ENCODE data around the gene CHD3.

DNA sequence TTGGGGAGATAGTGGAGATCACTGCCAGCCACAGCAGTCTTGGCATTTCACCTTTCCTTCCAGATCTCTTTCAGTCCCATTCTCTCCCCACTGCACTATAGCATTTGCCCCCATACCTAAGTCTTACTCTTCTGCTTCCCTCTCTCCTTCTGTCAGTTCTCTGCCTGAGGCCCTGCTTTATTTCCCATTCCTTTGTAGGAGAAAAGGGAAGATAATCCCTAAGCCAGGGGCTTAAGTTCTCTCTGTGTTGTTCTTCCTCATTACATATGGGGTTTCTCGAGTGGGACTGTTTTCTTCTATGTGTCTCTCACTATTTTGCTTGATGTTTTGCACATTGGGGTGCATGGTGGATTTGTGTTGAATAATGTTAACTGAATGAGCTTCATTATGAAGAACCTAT, 48.1 kb upstream of the CHD3 start:
- no peak for TF ChIP-seq TCF12 (IDR thresholded peaks at IDR 0.05; ENCODE audit: low read depth)
- TF ChIP-seq, protein P1, sequence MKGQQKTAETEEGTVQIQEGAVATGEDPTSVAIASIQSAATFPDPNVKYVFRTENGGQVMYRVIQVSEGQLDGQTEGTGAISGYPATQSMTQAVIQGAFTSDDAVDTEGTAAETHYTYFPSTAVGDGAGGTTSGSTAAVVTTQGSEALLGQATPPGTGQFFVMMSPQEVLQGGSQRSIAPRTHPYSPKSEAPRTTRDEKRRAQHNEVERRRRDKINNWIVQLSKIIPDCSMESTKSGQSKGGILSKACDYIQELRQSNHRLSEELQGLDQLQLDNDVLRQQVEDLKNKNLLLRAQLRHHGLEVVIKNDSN (IDR thresholded peaks at IDR 0.05) = no peak
